Activated CD4-positive, alpha-beta T cell treated with anti-CD3 and anti-CD28 coated beads, Interleukin-2, Interleukin-6, amounts not matched to agents 100 ng/mL and 50 ng/mL, durations not matched to agents 16 hours and 8 hours (primary cell): Measurements from ENCODE around the gene SAFB2.

Experiments
- DNase-seq: peaks from one replicate; pipeline ENCODE4 v3.0.0-alpha.2; 2020

SAFB2 gene

GRCh38 chr19:5605362-5605761 is 17.2 kb downstream of the SAFB2 start:
- DNase-seq: no peak

- DNase-seq: no peak
These were observed 18.9 kb downstream of the SAFB2 start for GRCh38 chr19:5603626-5604025.

- DNase-seq: no peak
These were observed 21.8 kb downstream of the SAFB2 start for GRCh38 chr19:5600797-5601196.

- no peak for DNase-seq
These were observed 26.8 kb downstream of the SAFB2 start for GRCh38 chr19:5595745-5596144.

- no peak for DNase-seq
These were observed 27.4 kb downstream of the SAFB2 start for GRCh38 chr19:5595129-5595528.

- DNase-seq: no peak
These were observed 28.0 kb downstream of the SAFB2 start for GRCh38 chr19:5594521-5594950.

- no peak for DNase-seq
These were observed 29.0 kb downstream of the SAFB2 start for GRCh38 chr19:5593343-5594255.

- no peak for DNase-seq
These were observed 29.8 kb downstream of the SAFB2 start for GRCh38 chr19:5592531-5593342.

- no peak for DNase-seq
These were observed 31.1 kb downstream of the SAFB2 start for GRCh38 chr19:5591476-5591875.

- no peak for DNase-seq
These were observed 31.8 kb downstream of the SAFB2 start for GRCh38 chr19:5590865-5591154.

- DNase-seq: no peak
These were observed 32.3 kb downstream of the SAFB2 start for GRCh38 chr19:5590151-5590864.

- no peak for DNase-seq
These were observed 33.5 kb downstream of the SAFB2 start for GRCh38 chr19:5588906-5589676.

- no peak for DNase-seq
These were observed 34.1 kb downstream of the SAFB2 start for GRCh38 chr19:5588441-5588840.

- no peak for DNase-seq
These were observed 34.9 kb downstream of the SAFB2 start for GRCh38 chr19:5587661-5588060.

GRCh38 chr19:5587071-5587455 is 35.5 kb downstream of the SAFB2 start:
- DNase-seq: no peak

GRCh38 chr19:5586300-5587070 is 36.1 kb downstream of the SAFB2 start:
- DNase-seq: peak; percentile 4

- peak; percentile 25 for DNase-seq
These were observed 36.9 kb downstream of the SAFB2 start for GRCh38 chr19:5585461-5586299.

GRCh38 chr19:5580161-5580571 is 42.4 kb downstream of the SAFB2 start:
- DNase-seq: no peak

GRCh38 chr19:5579697-5580096 is 42.9 kb downstream of the SAFB2 start:
- no peak for DNase-seq

- no peak for DNase-seq
These were observed 43.3 kb downstream of the SAFB2 start for GRCh38 chr19:5579286-5579685.
